CD8-positive, alpha-beta memory T cell (primary cell): Measurements from ENCODE around the gene HSPA1A. TPM values are rescaled to one million over a fixed set of nuclear protein-coding genes. Genes with fewer than 3 reads are reported as not detected.
"Not testable (repeated sequence)": the region's sequence is repeated elsewhere in the genome, so short reads cannot be mapped to it uniquely, and the experiment has no call there.

Experiments used
- CTCF ChIA-PET: fragments of 350-600 bp; sonication (Branson Sonifier 250); formaldehyde crosslinking; loops from one replicate; lab custom pipeline; 2021; ENCODE audit warnings: antibody characterized with exemption; lab: Charles Lee
- POLR2A ChIA-PET: fragments of 350-600 bp; sonication (Branson Sonifier 250); formaldehyde crosslinking; loops from one replicate; lab custom pipeline; 2021; ENCODE audit warnings: antibody characterized with exemption; lab: Charles Lee
- DNase-seq, 5 donors: peaks; one replicate each; pipeline versions ENCODE4 v3.0.0 to v3.0.0-alpha.2; 2020 to 2022; ENCODE audit warnings: mixed read lengths in 1 of 5
- H3K27ac ChIP-seq: one replicate; pipeline ENCODE4 v1.7.0; 2013; ENCODE audit warnings: low read depth, mild to moderate bottlenecking, low read length, moderate library complexity
- H3K27me3 ChIP-seq: 2 replicates; pipeline ENCODE4 v1.7.0; 2013; ENCODE audit warnings: low read length, mild to moderate bottlenecking; ENCODE audit not compliant: insufficient read depth, poor library complexity, severe bottlenecking
- H3K36me3 ChIP-seq: 2 replicates; pipeline ENCODE4 v1.7.0; 2013; ENCODE audit warnings: mild to moderate bottlenecking, low read length, moderate library complexity; ENCODE audit not compliant: insufficient read depth
- H3K4me1 ChIP-seq: 2 replicates; pipeline ENCODE4 v1.7.0; 2013; ENCODE audit warnings: mild to moderate bottlenecking, low read length, moderate library complexity; ENCODE audit not compliant: insufficient read depth
- H3K4me3 ChIP-seq: 2 replicates; pipeline ENCODE4 v1.7.0; 2013; ENCODE audit warnings: mild to moderate bottlenecking, low read length
- H3K9me3 ChIP-seq: 2 replicates; pipeline ENCODE4 v1.7.0; 2013; ENCODE audit warnings: mild to moderate bottlenecking, low read length
- H3K27ac Mint-ChIP-seq, 8 donors: one replicate each; pipeline ENCODE4 v1.8.0; 2020 to 2021; ENCODE audit warnings: mixed read lengths in 8 of 8, mild to moderate bottlenecking in 6 of 8, inconsistent platforms in 3 of 8, moderate library complexity in 3 of 8
- H3K27me3 Mint-ChIP-seq, 2 donors: one replicate each; pipeline ENCODE4 v1.8.0; 2020 to 2021; ENCODE audit warnings: mixed read lengths in 2 of 2, mild to moderate bottlenecking in 1 of 2, moderate library complexity in 1 of 2
- H3K36me3 Mint-ChIP-seq, 3 donors: one replicate each; pipeline ENCODE4 v1.8.0; 2020 to 2021; ENCODE audit warnings: mixed read lengths in 3 of 3, inconsistent platforms in 1 of 3, mild to moderate bottlenecking in 1 of 3
- H3K4me1 Mint-ChIP-seq, 3 donors: one replicate each; pipeline ENCODE4 v1.8.0; 2020 to 2021; ENCODE audit warnings: mixed read lengths in 3 of 3, inconsistent platforms in 1 of 3, mild to moderate bottlenecking in 1 of 3
- H3K4me3 Mint-ChIP-seq, 7 donors: one replicate each; pipeline ENCODE4 v1.8.0; 2020 to 2021; ENCODE audit warnings: mixed read lengths in 7 of 7, mild to moderate bottlenecking in 6 of 7, moderate library complexity in 4 of 7, inconsistent platforms in 2 of 7
- H3K9me3 Mint-ChIP-seq, 5 donors: one replicate each; pipeline ENCODE4 v1.8.0; 2020 to 2022; ENCODE audit warnings: mixed read lengths in 5 of 5, mild to moderate bottlenecking in 3 of 5, moderate library complexity in 2 of 5, inconsistent platforms in 1 of 5
- polyA plus RNA-seq: library from polyadenylated mRNA; unstranded; fragments of 300-500 nt; fragmentation: Illumina TruSeq; gene quantifications from one replicate; pipeline ENCODE4 v1.2.3, GENCODE V29; 2021
- total RNA-seq, 2 experiments: library from RNA; stranded (reverse); gene quantifications; one replicate each; pipeline ENCODE4 v1.2.3, GENCODE V29; 2021

The HSPA1A gene
- total and polyA plus RNA-seq, 3 experiments from 2014 or later = 34.1 to 70.1 (median 64.8) TPM

DNA sequence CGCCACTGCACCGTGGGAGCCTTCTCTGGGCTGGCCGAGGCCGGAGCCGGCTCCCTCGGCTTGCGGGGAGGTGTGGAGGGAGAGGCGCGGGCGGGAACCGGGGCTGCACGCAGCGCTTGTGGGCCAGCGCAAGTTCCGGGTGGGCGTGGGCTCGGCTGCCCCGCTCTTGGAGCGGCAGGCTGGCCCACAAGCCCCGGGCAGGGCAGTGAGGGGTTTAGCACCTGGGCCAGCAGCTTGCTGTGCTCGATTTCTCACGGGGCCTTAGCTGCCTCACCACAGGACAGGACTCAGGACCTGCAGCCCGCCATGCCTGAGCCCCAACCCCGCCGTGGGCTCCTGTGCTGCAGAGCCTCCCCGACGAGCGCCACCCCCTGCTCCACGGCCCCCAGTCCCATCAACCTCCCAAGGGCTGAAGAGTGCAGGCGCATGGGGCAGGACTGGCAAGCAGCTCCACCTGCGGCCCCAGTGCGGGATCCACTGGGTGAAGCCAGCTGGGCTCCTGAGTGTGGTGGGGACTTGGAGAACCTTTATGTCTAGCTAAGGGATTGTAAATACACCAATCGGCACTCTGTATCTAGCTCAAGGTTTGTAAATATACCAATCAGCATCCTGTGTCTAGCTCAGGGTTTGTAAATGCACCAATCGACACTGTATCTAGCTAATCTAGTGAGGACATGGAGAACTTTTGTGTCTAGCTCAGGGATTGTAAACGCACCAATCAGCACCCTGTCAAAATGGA lies 36.8 kb downstream of the HSPA1A start:
- H3K27me3 ChIP-seq, H3K9me3 ChIP-seq, POLR2A ChIA-PET, H3K27me3 Mint-ChIP-seq, H3K4me1 ChIP-seq, CTCF ChIA-PET, H3K4me3 ChIP-seq, H3K36me3 Mint-ChIP-seq, H3K9me3 Mint-ChIP-seq, H3K27ac ChIP-seq, H3K36me3 ChIP-seq, DNase-seq, H3K4me1 Mint-ChIP-seq, H3K27ac Mint-ChIP-seq: not testable (repeated sequence)
- H3K4me3 Mint-ChIP-seq = peak overlapping the region in 1 of 7 donors; percentile 37

DNA sequence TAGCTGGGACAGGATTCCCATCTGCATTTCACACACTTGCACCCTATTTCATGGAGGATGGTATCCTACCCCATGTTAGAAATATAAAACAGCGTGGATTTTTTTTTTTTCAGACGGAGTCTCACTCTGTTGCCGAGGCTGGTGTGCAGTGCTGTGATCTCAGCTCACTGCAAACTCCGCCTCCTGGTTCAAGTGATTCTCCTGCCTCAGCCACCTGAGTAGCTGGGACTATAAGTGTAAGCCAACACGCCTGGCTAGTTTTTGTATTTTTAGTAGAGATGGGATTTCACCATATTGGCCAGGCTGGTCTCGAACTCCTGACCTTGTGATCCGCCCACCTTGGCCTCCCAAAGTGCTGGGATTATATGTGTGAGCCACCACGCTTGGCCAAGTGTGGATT lies 42.4 kb downstream of the HSPA1A start:
- peaks cover 13 to 15% (median 15%) of the 10 kb centered on the region in 3 donors for H3K4me1 Mint-ChIP-seq
- H3K4me1 ChIP-seq, H3K27me3 ChIP-seq, H3K27ac ChIP-seq, H3K4me3 ChIP-seq, H3K9me3 Mint-ChIP-seq, H3K27me3 Mint-ChIP-seq, DNase-seq, POLR2A ChIA-PET, H3K9me3 ChIP-seq, H3K4me3 Mint-ChIP-seq: not testable (repeated sequence)
- CTCF ChIA-PET = interaction anchor here (1.0 kb wide), 1 partner anchor 28 kb away, joined by 3 read pairs; no protein-coding TSS in a partner anchor
- H3K27ac Mint-ChIP-seq = peak overlapping the region in 1 of 8 donors; percentile 19
- H3K36me3 Mint-ChIP-seq = peaks cover 0 to 51% (median 2%) of the 10 kb centered on the region in 3 donors
- H3K36me3 ChIP-seq = peaks cover 24% of the 10 kb centered on the region

DNA sequence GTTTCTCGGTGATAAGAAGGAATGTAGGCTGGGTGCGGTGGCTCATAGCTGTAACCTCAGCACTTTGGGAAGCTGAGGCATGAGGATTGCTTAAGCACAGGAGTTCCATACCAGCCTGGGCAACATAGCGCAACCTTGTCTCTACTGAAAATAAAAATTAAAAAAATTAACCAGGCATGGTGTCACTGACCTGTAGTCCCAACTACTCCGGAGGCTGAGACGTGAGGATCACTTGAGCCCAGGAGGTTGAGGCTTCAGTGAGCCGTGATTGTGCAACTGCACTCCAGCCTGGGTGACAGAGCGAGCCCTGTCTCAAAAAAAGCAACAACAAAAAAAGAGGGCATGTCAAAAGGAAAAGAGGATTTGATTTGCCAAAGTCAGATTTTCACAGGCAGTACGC lies 43.4 kb downstream of the HSPA1A start:
- Mint-ChIP-seq H3K36me3 (peaks cover 0 to 54% (median 2%) of the 10 kb centered on the region in 3 donors), H3K27ac (peak overlapping the region in 1 of 8 donors; percentile 17), H3K4me1 (peaks cover 20 to 24% (median 23%) of the 10 kb centered on the region in 3 donors), H3K27me3 (peaks cover 0 to 4% of the 10 kb centered on the region in 2 donors), H3K9me3 (peaks cover 0 to 1% (median 0%) of the 10 kb centered on the region in 5 donors), H3K4me3 (no peak overlapping the region)
- H3K27ac ChIP-seq = no peak overlapping the region
- H3K4me3 ChIP-seq = no peak overlapping the region
- no peaks in the 10 kb centered on the region for H3K9me3 ChIP-seq
- CTCF ChIA-PET = interaction anchor here (1.0 kb wide), 1 partner anchor 29 kb away, joined by 3 read pairs; no protein-coding TSS in a partner anchor
- H3K27me3 ChIP-seq = no peaks in the 10 kb centered on the region
- DNase-seq = no peak
- H3K4me1 ChIP-seq = peaks cover 14% of the 10 kb centered on the region
- POLR2A ChIA-PET = interaction anchor here (0.6 kb wide), 1 partner anchor 123 kb away, joined by 3 read pairs; no protein-coding TSS in a partner anchor
- peaks cover 24% of the 10 kb centered on the region for H3K36me3 ChIP-seq

DNA sequence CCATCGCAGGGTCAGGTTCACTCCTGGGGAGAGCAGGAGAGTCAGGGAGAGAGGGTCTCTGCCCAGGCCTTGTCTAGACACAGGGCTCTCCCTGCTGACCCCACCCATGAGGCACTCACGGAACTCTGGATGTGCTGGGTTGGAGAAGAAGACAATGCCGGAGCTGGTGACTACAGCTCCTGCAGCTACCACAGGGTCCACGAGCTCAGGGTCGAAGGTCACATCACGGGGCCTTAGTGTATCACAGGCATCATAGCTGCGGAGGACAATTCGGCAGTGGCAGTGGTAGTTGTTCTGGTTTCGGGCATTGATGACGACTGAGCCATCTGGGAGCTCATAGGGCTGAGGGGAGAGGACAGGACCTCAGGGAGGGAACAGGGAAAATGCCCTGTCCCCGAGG lies 44.6 kb downstream of the HSPA1A start:
- H3K9me3 Mint-ChIP-seq = peaks cover 0 to 1% (median 0%) of the 10 kb centered on the region in 5 donors
- CTCF ChIA-PET = no interaction called here
- H3K27me3 ChIP-seq = no peaks in the 10 kb centered on the region
- POLR2A ChIA-PET = no interaction called here
- no peaks in the 10 kb centered on the region for H3K9me3 ChIP-seq
- H3K27me3 Mint-ChIP-seq = peaks cover 0 to 4% of the 10 kb centered on the region in 2 donors
- peaks cover 25 to 26% (median 26%) of the 10 kb centered on the region in 3 donors for H3K4me1 Mint-ChIP-seq
- H3K4me1 ChIP-seq = peaks cover 21% of the 10 kb centered on the region
- no peak overlapping the region for H3K4me3 ChIP-seq
- H3K4me3 Mint-ChIP-seq = peak overlapping the region in 5 of 7 donors; percentile 45 to 82 (median 77)
- DNase-seq = no peak
- H3K36me3 Mint-ChIP-seq = peaks cover 0 to 55% (median 2%) of the 10 kb centered on the region in 3 donors
- H3K36me3 ChIP-seq = peaks cover 24% of the 10 kb centered on the region
- no peak overlapping the region for H3K27ac ChIP-seq
- peak overlapping the region in 6 of 8 donors; percentile 24 to 91 (median 58) for H3K27ac Mint-ChIP-seq

DNA sequence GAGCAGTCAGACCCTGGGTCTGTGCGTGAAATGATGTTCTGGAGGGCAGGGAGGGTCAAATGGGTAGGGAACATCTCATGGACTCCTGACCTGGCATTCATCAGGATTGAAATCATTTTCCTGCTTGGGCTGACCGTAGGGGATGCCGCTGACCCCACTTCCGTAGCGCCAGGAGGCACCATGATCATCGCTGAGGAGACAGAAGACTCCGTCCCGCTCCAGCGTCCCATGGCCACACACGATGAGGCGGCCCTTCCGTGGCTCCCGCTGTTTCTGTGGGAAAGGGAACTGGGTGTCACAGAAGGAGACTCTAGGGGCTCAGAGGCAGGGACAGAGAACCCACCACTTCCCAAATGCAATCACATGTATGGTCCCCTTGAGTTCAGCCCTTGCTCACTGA lies 45.0 kb downstream of the HSPA1A start:
- H3K4me1 ChIP-seq = peaks cover 21% of the 10 kb centered on the region
- H3K27me3 Mint-ChIP-seq = peaks cover 0 to 4% of the 10 kb centered on the region in 2 donors
- H3K9me3 Mint-ChIP-seq = no peaks in the 10 kb centered on the region
- no peak for DNase-seq
- CTCF ChIA-PET = no interaction called here
- no peaks in the 10 kb centered on the region for H3K27me3 ChIP-seq
- peaks cover 0 to 53% (median 2%) of the 10 kb centered on the region in 3 donors for H3K36me3 Mint-ChIP-seq
- peaks cover 25 to 26% (median 26%) of the 10 kb centered on the region in 3 donors for H3K4me1 Mint-ChIP-seq
- H3K4me3 ChIP-seq = no peak overlapping the region
- H3K9me3 ChIP-seq = no peaks in the 10 kb centered on the region
- H3K4me3 Mint-ChIP-seq = peak overlapping the region in 4 of 7 donors; percentile 59 to 82 (median 77)
- peaks cover 24% of the 10 kb centered on the region for H3K36me3 ChIP-seq
- no peak overlapping the region for H3K27ac ChIP-seq
- POLR2A ChIA-PET = no interaction called here
- peak overlapping the region in 4 of 8 donors; percentile 24 to 61 (median 54) for H3K27ac Mint-ChIP-seq

DNA sequence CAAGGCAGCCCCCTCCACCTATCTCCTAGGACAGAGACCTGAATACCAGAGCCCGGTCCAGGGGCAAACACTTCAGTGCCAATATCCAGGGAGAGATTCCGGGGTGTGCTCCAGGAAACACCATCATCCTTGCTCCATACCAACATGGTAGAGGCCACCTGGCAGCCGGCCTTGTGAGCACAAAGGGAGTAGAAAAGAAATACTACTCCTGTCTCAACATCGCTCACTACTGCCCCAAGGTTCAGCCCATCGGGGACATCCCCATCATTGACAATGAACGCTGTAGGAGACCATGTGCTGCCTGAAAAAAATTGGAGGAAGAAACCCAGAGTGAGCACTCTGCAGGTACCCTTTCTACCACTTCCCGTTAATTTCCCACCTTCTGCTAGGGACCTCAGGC lies 45.8 kb downstream of the HSPA1A start:
- Histone ChIP-seq H3K27ac (no peak overlapping the region), H3K4me3 (no peak overlapping the region), H3K4me1 (peaks cover 21% of the 10 kb centered on the region), H3K27me3 (no peaks in the 10 kb centered on the region), H3K9me3 (no peaks in the 10 kb centered on the region), H3K36me3 (peaks cover 24% of the 10 kb centered on the region)
- Mint-ChIP-seq H3K27me3 (peaks cover 0 to 4% of the 10 kb centered on the region in 2 donors), H3K27ac (peak overlapping the region in 6 of 8 donors; percentile 27 to 95 (median 92)), H3K9me3 (no peaks in the 10 kb centered on the region), H3K4me1 (peaks cover 25 to 26% (median 26%) of the 10 kb centered on the region in 3 donors), H3K36me3 (peaks cover 0 to 52% (median 2%) of the 10 kb centered on the region in 3 donors), H3K4me3 (peak overlapping the region in 6 of 7 donors; percentile 65 to 94 (median 86))
- CTCF ChIA-PET = no interaction called here
- DNase-seq = no peak
- POLR2A ChIA-PET = interaction anchor here (0.5 kb wide), 1 partner anchor 198 kb away, joined by 3 read pairs; no protein-coding TSS in a partner anchor

DNA sequence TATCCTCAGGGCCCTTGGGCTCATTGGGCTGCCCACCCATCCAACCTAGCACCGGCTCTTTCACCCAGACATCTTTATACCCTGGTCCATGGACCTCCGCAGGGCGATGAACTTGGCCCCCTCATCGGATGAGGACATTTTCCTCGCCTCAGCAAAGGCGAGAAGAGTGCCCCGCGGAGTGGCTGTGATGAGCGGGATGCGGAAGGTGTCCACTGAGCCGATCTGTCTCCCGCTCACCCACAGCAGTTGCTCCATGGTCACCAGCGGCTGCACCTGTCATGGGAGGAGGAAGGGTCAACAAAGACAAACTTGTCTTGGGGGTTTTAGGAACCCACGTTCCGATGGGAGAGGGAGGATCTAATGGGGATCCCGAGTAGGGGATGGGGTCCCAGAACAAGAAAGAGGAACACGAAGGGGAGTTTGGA lies 46.6 kb downstream of the HSPA1A start:
- Histone ChIP-seq H3K9me3 (no peaks in the 10 kb centered on the region), H3K4me3 (peak overlapping the region; percentile 87), H3K36me3 (peaks cover 24% of the 10 kb centered on the region), H3K27me3 (no peaks in the 10 kb centered on the region), H3K4me1 (peaks cover 21% of the 10 kb centered on the region), H3K27ac (peak overlapping the region; percentile 95)
- peaks cover 0 to 4% of the 10 kb centered on the region in 2 donors for H3K27me3 Mint-ChIP-seq
- H3K27ac Mint-ChIP-seq = peak overlapping the region; percentile 82 to 97 (median 94)
- H3K4me1 Mint-ChIP-seq = peaks cover 25 to 26% (median 26%) of the 10 kb centered on the region in 3 donors
- H3K4me3 Mint-ChIP-seq = peak overlapping the region; percentile 80 to 97 (median 93)
- CTCF ChIA-PET = interaction anchor here (1.0 to 1.6 kb wide), 4 partner anchors 27 to 268 kb away, joined by 3 read pairs; partner anchors contain the start of gene FKBPL
- H3K9me3 Mint-ChIP-seq = no peaks in the 10 kb centered on the region
- H3K36me3 Mint-ChIP-seq = peaks cover 0 to 51% (median 2%) of the 10 kb centered on the region in 3 donors
- POLR2A ChIA-PET = interaction anchor here (1.1 to 1.8 kb wide), 6 partner anchors 26 to 210 kb away, joined by 4 to 12 read pairs (median 6); partner anchors contain the start of genes ABHD16A, BAG6, HSPA1A and HSPA1L
- DNase-seq = no peak
